ENCODE measurements around the gene COL6A6.

COL6A6 gene, protein sequence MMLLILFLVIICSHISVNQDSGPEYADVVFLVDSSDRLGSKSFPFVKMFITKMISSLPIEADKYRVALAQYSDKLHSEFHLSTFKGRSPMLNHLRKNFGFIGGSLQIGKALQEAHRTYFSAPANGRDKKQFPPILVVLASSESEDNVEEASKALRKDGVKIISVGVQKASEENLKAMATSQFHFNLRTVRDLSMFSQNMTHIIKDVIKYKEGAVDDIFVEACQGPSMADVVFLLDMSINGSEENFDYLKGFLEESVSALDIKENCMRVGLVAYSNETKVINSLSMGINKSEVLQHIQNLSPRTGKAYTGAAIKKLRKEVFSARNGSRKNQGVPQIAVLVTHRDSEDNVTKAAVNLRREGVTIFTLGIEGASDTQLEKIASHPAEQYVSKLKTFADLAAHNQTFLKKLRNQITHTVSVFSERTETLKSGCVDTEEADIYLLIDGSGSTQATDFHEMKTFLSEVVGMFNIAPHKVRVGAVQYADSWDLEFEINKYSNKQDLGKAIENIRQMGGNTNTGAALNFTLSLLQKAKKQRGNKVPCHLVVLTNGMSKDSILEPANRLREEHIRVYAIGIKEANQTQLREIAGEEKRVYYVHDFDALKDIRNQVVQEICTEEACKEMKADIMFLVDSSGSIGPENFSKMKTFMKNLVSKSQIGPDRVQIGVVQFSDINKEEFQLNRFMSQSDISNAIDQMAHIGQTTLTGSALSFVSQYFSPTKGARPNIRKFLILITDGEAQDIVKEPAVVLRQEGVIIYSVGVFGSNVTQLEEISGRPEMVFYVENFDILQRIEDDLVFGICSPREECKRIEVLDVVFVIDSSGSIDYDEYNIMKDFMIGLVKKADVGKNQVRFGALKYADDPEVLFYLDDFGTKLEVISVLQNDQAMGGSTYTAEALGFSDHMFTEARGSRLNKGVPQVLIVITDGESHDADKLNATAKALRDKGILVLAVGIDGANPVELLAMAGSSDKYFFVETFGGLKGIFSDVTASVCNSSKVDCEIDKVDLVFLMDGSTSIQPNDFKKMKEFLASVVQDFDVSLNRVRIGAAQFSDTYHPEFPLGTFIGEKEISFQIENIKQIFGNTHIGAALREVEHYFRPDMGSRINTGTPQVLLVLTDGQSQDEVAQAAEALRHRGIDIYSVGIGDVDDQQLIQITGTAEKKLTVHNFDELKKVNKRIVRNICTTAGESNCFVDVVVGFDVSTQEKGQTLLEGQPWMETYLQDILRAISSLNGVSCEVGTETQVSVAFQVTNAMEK (N-terminal part only)

DNA sequence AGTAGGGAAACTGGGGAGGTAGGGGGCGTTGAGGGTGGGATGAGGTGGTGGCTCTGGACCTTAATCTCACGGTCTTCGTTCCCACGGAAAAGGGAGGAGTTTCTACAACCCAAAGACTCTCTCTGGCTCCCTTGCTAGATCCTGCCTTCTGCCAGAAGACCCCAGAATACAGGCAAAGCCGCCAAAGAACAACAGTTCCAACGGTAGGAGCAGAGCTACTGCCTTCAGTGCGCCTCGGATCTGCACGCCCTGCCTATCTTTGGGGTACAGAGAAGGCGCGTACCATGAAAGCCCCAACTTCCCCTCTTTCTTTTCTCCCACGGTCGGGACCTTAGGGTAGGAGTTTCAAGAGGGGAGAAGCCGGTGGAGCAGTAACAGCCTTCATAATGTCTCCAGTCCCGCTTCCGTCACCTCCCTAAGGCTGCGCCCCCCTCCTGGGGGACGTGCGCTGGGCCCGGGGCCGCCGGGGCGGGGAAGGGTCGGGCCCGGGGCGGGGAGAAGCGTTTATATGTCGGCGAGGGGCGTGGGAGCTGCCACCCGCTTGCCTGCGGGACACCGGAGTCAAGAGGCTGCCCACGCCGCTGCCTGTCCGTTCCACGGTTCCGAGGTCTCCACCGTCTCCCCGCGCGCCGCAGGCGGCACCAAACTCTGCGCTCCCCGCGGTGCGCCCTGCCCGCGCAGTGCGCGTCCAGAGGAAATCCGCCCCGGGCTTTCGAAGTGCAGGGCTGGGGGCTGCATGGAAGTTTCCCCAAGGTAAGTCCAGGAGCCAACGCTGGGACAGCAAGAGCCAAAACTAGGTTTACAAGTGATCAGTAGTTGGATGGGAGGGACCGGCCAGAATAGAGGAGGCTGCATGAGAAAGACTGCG, at the start of gene COL6A6:
Gene COL6A6, plus strand, starts transcription at position 533 of the 868 bp plus-strand sequence. CDS start 43,188 bp downstream, outside the sequence.
- DNase-seq, result no peak

DNA sequence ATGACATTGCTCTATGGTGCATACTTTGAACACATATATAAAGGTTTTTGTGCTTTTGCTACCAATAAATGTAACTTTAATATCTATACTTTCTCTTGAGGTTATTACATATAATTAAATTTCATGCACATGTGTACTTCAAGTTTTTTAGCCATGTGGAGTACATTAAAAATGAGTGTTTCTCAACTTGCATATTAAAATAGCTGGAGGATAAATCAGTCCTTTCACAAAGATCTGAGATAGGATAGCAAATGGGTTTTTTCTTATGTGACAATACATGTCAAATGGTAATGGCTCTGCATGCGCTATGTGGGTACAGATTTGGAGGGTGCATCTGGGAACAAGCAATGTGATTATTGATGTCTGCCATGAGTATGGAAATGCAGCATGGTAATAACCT, 48.7 kb upstream of the COL6A6 start:
- no peak for DNase-seq

DNA sequence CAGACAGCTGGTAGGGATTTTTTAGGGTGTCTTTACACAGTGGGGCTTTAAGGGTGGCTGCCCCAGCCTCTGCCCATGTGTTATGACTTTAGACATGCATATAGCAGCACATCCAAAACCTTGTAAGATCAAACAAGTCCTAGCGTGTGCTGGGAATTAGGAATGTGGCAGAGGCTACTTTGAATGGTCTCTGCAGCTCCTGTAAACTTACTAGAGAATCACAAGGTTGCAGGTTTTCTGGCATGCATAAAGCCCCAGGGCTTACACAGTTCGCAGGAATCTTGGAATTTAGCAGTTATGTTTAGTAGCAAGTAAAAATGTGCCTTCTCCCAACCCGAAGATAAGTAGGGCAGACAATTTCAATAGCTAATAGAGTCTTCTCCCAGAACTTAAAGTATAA, 46.9 kb upstream of the COL6A6 start:
- no peak for DNase-seq

DNA sequence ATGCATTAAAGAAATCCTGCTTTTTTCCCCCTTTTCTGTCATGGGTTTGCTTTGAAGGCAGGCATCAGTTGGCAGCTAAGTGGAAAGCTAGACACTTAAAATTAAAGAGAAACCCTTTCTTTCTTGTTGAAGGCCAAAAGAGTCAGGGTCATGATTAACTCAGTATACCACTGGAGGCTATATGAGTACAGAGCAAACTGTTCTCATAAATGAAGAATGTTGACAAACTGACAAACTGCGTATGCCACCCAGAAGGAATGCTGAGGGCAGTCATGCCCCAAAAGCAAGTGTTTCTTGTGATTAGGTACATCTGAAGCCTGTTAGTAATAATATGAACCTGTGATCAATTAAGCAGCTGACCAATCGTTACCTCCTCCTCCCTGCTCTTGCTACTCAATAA, 43.6 kb upstream of the COL6A6 start:
- no peak for DNase-seq

DNA sequence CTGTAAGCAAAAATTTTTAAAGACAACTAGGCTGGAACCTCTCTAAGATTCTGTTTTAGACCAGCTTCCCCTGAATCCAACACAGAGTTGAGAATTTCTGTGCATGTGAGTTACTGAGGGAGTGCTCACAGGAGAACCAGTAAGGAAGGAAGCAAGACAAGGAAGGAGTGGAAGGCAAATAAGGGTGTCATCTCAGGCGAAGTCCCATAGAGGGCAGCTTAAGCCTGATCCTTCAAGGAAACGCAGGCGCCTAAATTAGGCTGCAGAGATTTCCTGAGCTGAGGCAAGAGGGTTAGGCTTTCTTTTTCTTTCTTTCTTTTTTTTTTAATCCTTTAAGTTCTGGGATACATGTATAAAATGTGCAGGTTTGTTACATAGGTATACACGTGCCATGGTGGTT, 36.2 kb upstream of the COL6A6 start:
- DNase-seq, result peak; percentile 1

DNA sequence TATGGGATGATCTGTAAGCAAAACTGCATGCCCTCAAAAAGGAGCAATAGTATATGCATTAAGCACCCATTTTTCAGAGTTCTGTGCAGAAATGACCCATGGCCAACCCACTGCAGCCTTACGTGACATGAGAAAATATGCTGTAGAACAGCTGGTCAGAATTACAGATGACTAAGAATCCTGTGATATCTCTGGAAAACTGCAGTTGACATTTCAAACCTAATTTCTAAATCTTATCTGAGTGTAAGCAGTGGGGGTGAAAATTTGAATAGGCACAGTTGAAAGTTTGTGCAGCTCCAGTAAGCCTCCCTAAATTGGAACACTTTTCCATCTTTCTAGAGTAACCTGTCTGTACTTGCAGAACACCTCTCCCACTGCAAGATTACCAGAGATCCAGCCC, 28.7 kb upstream of the COL6A6 start:
- DNase-seq, result no peak

DNA sequence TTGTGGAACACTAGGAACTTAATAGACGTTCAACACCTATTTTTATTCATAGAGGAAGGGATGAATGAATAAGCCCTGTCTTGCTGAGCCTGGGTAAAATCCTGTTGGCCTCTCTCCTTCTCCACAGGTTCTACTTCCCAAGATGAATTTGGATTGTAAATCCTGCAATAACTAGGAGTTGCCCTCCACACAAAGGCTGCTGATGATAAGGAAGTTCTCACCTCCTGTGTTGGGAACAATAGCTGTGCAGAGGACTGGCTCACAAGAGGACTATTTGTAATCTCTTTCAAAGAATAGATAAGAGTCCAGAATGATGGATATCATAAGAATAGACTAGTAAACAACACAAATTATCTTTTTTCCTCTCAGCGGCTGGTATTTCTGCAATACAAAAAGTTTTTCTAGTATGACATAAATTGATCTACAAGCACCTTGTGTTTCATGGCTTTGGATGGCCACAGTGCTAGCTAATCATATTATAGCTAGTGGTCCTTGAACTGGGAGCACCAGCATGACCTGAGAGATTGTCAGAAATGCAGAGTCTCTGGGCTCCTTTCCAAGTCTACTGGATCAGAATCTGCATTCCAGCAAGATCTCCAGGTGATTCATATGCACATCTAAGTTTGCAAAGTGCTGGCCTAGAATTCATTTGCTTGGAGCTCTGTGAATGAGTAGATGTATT, 28.1 kb upstream of the COL6A6 start:
- no peak for DNase-seq

DNA sequence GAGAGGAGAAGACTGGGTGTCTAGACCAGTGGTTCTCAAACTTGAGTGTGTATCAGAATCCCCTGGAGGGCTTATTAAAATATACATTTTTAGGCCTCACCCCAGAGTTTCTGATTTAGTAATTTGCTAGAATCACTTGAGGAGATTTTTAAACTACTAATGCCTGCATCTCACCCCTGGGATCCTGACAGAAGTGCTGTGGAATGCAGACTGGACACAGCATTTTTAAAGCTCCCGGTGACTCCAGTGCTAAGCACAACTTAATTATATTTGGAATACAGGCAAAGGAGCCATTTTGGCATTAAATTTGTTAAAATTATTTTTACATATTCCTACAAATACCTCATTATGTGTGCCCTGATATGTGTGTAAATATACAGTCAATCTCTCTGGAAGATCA, 26.7 kb upstream of the COL6A6 start:
- no peak for DNase-seq

DNA sequence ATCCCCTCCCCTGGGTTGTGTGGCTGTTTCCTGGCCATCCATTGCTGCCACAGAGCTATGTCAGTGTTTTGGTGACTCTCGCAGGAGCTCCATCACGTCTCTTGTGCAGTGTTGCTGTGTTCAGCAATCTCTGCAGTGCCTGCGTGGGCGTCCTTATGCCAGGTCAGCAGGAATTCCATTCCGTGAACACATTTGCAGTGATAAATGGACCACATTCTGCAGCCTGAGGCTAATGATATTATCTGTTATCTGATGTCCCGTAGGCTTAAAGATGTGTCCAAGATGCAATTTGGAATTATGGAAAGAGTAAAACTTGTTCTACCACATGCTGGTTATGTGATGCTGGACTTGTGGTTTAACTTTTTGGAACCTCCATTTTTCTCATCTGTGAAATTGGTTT, 25.5 kb upstream of the COL6A6 start:
- no peak for DNase-seq

DNA sequence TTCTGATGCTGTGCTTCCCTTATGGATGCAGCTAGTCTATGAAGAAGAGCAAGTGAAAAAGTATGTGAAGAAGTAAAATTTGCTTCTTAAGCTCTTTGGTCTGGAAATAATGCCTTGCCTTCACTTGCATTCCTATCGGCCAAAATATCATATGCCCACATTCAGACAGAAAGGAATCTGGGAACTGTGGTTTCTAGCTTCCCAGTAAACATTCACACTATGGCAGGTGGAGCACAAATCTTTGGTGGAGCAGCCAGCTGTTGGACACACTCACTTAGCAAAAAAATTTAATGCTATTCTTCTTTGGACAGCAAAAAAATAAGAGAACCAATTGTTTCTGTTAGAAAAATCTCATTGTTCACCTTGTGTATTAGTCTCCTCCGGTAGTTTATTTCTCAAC, 12.3 kb upstream of the COL6A6 start:
- no peak for DNase-seq

DNA sequence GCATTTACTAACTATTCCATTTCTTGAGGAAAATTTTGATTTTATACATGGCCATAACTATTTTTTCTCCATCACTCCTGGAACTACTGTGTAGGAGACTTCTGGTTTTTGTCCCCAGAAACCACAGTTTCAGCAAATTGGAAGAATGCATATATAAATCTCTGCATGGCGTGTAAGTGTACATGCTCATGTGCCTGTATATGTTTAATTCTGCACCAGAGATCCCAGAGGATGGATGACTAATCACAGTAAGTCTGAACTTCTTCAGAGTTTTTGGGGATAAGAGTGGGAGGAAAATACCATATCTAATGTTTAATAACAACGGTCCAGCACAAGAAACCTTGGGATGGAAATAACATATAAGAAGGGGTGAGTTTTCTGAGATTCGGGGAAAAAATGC, 10.9 kb upstream of the COL6A6 start:
- no peak for DNase-seq

DNA sequence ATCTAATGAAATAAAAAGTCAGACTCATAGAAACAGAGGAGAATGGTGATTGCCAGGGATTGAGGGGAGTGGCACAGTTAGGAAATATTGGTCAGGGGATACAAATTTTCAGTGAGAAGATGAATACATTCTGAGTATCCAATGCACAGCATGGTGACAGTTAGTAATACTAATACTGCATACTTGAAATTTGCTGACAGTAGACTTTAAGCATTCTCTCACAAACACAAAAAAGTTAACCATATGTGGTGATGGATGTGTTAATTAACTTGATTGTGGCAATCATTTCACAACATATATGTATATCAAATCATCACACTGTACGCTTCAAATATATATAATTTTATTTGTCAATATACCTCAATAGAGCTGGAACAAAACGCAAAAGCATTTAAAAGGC, 9.2 kb upstream of the COL6A6 start:
- no peak for DNase-seq

DNA sequence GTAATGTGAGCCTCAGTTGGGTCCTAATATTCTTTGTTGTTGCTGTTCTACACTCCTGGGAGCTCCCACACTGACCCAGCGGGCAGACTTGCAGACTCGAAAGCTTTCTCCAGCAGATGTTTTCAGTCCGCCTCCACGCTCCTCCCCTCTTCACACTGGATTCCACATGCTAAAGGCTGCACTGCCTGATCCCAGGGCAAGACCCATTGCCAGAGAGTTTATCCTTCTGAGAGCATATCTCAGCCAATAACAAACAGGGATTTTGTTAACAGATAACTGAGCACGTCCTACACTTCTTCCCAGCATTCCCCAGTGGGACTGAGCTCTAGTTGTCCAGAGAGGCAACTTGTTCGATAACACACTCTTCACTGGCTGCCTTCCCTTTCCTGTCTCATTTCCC, 8.0 kb upstream of the COL6A6 start:
- no peak for DNase-seq

DNA sequence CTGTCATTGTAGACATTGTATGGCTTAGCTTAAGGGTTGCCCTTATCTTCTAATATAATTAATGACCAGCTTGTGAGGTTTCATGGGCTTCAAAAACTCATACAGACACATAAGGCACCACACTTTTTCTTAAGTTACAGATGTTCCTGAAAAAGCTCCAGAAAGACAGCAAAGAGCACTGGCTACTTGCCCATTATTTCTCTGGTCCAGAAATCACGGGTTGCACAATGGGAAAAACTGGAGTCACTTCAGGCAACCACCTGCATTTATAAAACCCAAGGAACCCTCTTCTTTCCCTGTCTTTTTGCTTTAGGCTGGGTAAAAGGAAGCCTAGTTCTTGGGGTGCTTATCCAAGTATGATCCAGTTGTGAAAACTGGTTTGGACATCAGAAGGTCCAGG, 2.3 kb upstream of the COL6A6 start:
- no peak for DNase-seq

DNA sequence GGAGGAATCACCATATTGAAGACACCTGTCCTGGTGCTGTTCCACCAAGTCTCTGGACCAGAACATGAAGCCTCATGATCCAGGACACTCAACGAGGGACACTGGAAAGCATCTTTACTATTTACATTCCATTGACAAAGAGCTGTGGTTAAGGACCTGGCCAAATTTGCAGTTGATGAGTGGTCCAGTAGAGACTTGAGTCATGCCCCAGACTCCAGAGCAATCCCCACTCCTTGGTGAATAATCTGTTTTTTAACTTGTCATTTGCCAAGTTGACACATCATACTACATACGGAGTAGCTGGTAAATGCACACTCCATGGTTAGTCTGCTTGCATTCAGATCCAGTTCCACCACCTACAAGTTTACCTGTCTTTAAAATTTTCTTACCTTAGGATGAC, 1.2 kb upstream of the COL6A6 start:
- DNase-seq, result no peak

DNA sequence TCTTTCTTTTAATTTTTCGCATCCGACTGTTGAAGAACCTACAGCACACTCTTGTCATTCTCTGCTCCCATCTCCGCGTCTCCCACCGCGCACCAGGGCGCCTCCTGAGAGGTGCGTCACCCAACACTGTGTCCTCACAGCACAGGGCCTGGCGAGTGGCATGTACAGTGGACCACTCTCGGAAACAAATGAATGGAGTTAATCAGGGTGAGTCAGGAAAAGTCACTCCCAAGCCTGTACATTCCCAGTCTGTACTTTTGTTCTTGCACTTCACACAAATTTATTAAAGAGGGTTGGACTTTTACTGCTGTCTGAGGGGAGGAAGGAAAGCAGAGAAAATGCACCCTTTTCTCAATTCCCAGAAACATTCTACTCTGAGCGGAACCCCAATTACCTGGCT, 625 bp downstream of the COL6A6 start:
- DNase-seq, result no peak

DNA sequence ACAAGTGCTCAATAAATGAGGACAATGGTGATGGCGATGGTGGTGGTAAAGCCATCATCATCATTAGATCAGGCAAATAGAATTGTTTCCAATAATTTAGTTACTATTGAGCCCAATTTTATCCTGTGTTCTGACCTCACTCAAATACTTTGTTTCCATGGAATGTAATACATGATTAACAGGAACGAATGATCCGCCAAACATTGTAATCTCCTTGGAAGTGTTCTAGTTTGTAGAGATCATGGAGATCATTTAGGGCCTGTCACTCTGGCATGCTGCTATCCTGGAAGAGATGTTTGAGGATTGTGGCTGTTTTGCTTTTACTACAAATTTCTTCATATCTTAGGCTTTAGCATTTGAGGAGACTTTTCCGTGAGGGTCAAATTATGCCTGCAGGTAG, 2.8 kb downstream of the COL6A6 start:
- DNase-seq, result no peak

DNA sequence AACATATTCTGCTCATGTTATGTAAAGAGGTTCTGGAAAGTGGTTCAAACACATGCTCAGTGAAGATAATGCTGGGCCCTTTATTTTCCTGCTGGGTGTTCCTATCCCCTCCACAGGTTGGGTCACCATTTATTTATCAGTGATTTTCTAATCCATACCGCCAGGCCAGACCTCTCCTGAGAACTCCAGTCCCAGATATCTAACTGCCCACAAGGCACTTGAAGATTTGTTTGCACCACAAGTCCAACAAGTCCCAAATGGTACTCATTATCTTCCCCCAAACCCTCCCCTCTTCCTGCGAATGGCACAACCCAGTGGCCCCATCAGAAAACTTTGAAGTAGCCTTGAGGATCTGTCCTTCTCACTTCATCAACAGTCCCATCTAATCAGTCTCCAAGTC, 5.4 kb downstream of the COL6A6 start:
- no peak for DNase-seq

DNA sequence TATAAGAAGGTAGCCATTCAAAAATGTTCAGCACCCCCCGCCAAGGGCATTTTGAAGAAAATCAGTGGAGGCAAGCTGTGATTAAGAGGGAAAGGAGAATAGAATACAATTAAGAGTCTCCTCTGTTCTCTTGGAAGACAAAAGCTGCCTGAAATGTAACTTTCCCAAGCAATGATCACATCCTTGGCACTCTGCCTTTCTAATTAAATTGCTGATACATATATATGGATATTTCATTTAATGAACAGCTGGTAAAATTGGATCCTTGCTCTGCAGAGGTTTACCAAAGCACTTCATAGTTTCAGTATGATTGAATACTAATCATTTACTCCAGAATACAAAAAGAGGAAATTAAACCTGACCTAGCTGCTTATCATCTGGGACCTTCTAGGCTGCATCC, 10.4 kb downstream of the COL6A6 start:
- no peak for DNase-seq

DNA sequence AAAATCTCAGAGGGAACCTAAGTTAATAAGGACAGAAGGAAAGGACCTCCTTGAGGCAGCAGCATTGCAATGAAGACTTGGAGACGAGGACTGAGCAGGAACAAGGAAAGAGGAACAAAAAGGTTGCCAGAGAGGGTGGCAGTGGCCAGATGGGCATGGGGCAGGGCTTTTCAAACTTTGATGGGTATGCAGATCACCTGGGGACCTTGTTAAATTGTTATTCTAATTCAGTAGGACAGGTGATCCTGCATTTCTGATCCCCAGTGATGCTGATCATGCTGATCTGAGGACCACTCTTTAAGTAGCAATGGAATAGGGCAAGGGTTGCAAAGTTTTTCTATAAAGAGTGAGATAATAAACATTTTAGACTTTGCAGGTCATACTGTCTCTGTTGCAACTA, 11.1 kb downstream of the COL6A6 start:
- no peak for DNase-seq

DNA sequence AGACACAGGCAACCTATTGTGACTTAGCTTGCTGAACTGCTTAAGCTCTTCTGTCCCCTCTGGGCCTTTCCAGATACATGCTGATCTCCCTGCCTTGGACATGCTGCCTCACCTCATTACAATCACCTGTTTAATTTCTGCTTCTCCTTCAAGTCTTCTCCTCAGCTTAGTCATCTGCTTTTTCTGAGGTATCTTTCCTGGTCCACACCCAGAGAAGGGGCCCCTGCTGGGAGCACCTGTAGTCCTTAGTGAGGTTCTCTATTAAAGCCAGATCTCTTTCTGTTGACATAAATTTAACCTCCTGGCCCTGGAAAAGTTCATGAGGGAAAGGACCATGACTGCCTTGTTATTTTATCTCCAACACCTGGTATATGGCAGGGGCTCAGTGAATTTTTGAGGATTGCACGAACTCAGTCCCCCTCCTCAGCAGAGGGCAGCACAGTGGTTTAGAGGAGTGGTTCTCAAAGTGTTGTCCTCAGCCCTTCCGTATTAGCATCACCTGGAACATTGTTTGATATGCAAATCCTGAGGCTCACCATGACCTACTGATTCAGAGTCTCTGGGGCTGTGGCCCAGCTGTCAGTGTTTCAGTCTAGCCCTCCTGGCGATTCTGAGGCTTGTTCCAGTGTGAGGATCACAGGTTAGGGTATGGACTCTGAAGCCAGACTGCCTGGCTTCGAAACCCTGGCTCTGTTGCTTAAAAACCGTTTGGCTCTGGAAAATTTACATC, 12.7 kb downstream of the COL6A6 start:
- DNase-seq, result no peak
